ENCODE data around the gene ATP2B3. TPM values are rescaled to one million over a fixed set of nuclear protein-coding genes. Genes with fewer than 3 reads are reported as not detected.

The ATP2B3 gene
- total and polyA plus RNA-seq, 10 of the 15 experiments (the other 5 are each of a cell fraction or from before 2014, with no cell fraction given) = 0.01 TPM; not detected in 9

DNA sequence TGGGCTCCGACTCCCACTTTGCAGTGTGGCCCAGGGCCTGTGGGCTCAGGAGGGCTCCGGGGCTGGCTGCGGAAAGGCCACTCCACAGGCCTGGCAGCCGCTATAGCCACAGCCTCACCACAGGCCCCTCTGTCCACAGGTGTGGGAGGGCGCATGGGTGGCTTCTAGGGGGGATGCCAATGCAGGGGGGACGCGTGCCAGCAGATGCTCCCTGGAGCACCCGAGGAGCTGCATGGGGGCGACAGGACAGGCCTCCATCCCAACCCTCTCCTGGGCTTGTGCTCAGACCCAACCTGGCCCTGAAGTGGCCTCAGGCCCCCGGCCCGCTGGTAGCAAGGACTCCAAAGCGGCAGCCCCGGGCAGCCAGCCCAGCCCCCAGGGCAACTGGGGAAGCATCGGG is 14.6 kb upstream of the ATP2B3 start:
- DNase-seq (ENCODE audit: low read depth, low spot score) (no peak), ATAC-seq (no peak), FAIRE-seq (no peak)
- 54% methylated on average over 14 of the region's 14 CpGs for WGBS (ENCODE audit: insufficient coverage, insufficient replicate concordance, low lambda C conversion rate, missing lambda C conversion rate)
- ChIA-PET RAD21 (ENCODE audit: unreplicated experiment) (no interaction called here), CTCF (no interaction called here), POLR2A (no interaction called here), SMC1A (ENCODE audit: uncharacterized antibody, unreplicated experiment) (interaction anchor here (1.1 kb wide), 1 partner anchor 13 kb away, joined by 3 read pairs; no protein-coding TSS in a partner anchor)
- no peaks in the 10 kb centered on the region; the same call in 2 of the 3 replicates for H3K9me3 ChIP-seq (replicated peaks; ENCODE audit: control insufficient read depth, insufficient read depth, low read length)
- H2AFZ ChIP-seq (ENCODE audit: control insufficient read depth, low read depth, low read length) = no peak overlapping the region
- in situ Hi-C loops (cut with MboI) (loop anchor here (10.0 kb wide), 1 partner anchor 558 kb away; no protein-coding TSS in a partner anchor), intact Hi-C loops (cut with micrococcal nuclease; ENCODE audit: unreplicated experiment) (no loop called here)
- H3K79me2 ChIP-seq (ENCODE audit: control insufficient read depth, insufficient read depth, low read length) = no peaks in the 10 kb centered on the region
- no TSS peak for BruUV-seq (replicated peaks)
- H3K4me2 ChIP-seq (ENCODE audit: control insufficient read depth, insufficient read depth) = no peak overlapping the region
- TF ChIP-seq PML (IDR thresholded peaks at IDR 0.05; ENCODE audit: low read length) (no peak), TAF1 (IDR thresholded peaks at IDR 0.05; ENCODE audit: borderline replicate concordance, low read depth, low read length) (no peak), PAX8 (IDR thresholded peaks at IDR 0.05) (no peak), RUNX3 (IDR thresholded peaks at IDR 0.05; ENCODE audit: low read length) (no peak), RFX5 (IDR thresholded peaks at IDR 0.05; ENCODE audit: low read depth, low read length) (no peak), TBL1XR1 (IDR thresholded peaks at IDR 0.05; ENCODE audit: low read depth, low read length) (no peak)
- TF ChIP-seq, protein P1, sequence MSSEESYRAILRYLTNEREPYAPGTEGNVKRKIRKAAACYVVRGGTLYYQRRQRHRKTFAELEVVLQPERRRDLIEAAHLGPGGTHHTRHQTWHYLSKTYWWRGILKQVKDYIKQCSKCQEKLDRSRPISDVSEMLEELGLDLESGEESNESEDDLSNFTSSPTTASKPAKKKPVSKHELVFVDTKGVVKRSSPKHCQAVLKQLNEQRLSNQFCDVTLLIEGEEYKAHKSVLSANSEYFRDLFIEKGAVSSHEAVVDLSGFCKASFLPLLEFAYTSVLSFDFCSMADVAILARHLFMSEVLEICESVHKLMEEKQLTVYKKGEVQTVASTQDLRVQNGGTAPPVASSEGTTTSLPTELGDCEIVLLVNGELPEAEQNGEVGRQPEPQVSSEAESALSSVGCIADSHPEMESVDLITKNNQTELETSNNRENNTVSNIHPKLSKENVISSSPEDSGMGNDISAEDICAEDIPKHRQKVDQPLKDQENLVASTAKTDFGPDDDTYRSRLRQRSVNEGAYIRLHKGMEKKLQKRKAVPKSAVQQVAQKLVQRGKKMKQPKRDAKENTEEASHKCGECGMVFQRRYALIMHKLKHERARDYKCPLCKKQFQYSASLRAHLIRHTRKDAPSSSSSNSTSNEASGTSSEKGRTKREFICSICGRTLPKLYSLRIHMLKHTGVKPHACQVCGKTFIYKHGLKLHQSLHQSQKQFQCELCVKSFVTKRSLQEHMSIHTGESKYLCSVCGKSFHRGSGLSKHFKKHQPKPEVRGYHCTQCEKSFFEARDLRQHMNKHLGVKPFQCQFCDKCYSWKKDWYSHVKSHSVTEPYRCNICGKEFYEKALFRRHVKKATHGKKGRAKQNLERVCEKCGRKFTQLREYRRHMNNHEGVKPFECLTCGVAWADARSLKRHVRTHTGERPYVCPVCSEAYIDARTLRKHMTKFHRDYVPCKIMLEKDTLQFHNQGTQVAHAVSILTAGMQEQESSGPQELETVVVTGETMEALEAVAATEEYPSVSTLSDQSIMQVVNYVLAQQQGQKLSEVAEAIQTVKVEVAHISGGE (CRISPR knock-in tag; IDR thresholded peaks at IDR 0.05) = no peak
- TF ChIP-seq, protein P2, sequence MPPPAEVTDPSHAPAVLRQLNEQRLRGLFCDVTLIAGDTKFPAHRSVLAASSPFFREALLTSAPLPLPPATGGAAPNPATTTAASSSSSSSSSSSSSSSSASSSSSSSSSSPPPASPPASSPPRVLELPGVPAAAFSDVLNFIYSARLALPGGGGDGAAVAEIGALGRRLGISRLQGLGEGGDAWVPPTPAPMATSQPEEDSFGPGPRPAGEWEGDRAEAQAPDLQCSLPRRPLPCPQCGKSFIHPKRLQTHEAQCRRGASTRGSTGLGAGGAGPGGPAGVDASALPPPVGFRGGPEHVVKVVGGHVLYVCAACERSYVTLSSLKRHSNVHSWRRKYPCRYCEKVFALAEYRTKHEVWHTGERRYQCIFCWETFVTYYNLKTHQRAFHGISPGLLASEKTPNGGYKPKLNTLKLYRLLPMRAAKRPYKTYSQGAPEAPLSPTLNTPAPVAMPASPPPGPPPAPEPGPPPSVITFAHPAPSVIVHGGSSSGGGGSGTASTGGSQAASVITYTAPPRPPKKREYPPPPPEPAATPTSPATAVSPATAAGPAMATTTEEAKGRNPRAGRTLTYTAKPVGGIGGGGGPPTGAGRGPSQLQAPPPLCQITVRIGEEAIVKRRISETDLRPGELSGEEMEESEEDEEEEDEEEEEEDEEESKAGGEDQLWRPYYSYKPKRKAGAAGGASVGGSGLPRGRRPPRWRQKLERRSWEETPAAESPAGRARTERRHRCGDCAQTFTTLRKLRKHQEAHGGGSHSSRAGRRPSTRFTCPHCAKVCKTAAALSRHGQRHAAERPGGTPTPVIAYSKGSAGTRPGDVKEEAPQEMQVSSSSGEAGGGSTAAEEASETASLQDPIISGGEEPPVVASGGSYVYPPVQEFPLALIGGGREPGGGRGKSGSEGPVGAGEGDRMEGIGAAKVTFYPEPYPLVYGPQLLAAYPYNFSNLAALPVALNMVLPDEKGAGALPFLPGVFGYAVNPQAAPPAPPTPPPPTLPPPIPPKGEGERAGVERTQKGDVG (CRISPR knock-in tag; IDR thresholded peaks at IDR 0.05) = no peak
- TF ChIP-seq, protein P3, sequence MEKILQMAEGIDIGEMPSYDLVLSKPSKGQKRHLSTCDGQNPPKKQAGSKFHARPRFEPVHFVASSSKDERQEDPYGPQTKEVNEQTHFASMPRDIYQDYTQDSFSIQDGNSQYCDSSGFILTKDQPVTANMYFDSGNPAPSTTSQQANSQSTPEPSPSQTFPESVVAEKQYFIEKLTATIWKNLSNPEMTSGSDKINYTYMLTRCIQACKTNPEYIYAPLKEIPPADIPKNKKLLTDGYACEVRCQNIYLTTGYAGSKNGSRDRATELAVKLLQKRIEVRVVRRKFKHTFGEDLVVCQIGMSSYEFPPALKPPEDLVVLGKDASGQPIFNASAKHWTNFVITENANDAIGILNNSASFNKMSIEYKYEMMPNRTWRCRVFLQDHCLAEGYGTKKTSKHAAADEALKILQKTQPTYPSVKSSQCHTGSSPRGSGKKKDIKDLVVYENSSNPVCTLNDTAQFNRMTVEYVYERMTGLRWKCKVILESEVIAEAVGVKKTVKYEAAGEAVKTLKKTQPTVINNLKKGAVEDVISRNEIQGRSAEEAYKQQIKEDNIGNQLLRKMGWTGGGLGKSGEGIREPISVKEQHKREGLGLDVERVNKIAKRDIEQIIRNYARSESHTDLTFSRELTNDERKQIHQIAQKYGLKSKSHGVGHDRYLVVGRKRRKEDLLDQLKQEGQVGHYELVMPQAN (conservative IDR thresholded peaks at IDR 0.05) = no peak
- no peak overlapping the region for H3K9ac ChIP-seq (ENCODE audit: control insufficient read depth, insufficient read depth, low read length)
- H4K20me1 ChIP-seq (ENCODE audit: control insufficient read depth, insufficient read depth) = no peaks in the 10 kb centered on the region
- no peaks in the 10 kb centered on the region for H3K36me3 ChIP-seq (ENCODE audit: control insufficient read depth in 2 of 2, insufficient read depth in 2 of 2, low read length in 1 of 2)
- no peaks in the 10 kb centered on the region for H3K27me3 ChIP-seq (replicated peaks in 1 of 2; ENCODE audit: control insufficient read depth in 2 of 2, insufficient read depth in 2 of 2, low read length in 1 of 2)
- no peaks in the 10 kb centered on the region for H3K4me1 ChIP-seq (ENCODE audit: control insufficient read depth, insufficient read depth, low read length)
- no peak overlapping the region for H3K27ac ChIP-seq (ENCODE audit: control insufficient read depth, insufficient read depth)
- no peak overlapping the region for H3K4me3 ChIP-seq

Data from GM12878 (cell line).